Psoas muscle (tissue), 8 donors: ENCODE data around the gene ARNT2. TPM values are rescaled to one million over a fixed set of nuclear protein-coding genes. Genes with fewer than 3 reads are reported as not detected.

Experiments used
- ATAC-seq, 4 donors: fragments of 200-7000 bp; cut with Tn5 transposase; one replicate each; pipeline ENCODE4 v1.9.1; 2020; ENCODE audit warnings: moderate library complexity in 3 of 4, mild to moderate bottlenecking in 2 of 4
- DNase-seq, 2 donors: peaks; one replicate each; pipeline ENCODE4 v3.0.0-alpha.2; 2020
- H3K27ac ChIP-seq: fragments of 200-600 bp; one replicate; pipeline ENCODE4 v1.8.0; 2022
- H3K27me3 ChIP-seq, 3 donors: fragments of 200-600 bp in 1 of 3; one replicate each; pipeline versions ENCODE4 v1.6.1 to v1.8.0; 2013 to 2022; ENCODE audit warnings: low read length in 2 of 3, mild to moderate bottlenecking in 2 of 3, moderate library complexity in 1 of 3; ENCODE audit not compliant: insufficient read depth in 3 of 3
- H3K36me3 ChIP-seq, 2 donors: fragments of 200-600 bp in 1 of 2; one replicate each; pipeline versions ENCODE4 v1.6.1 to v1.8.0; 2013 to 2022; ENCODE audit warnings: low read depth in 1 of 2, mild to moderate bottlenecking in 1 of 2, moderate library complexity in 1 of 2; ENCODE audit not compliant: insufficient read depth in 1 of 2
- H3K4me1 ChIP-seq: fragments of 200-600 bp; one replicate; pipeline ENCODE4 v1.8.0; 2022
- H3K4me3 ChIP-seq: fragments of 200-600 bp; one replicate; pipeline ENCODE4 v1.8.0; 2022; ENCODE audit warnings: mild to moderate bottlenecking
- H3K9me3 ChIP-seq: fragments of 200-600 bp; one replicate; pipeline ENCODE4 v1.8.0; 2022
- WGBS, 3 donors: extraction: QIAGEN DNeasy Blood & Tissue Kit; methylation state at CpG; one replicate each; pipeline versions ENCODE4 v1.1.6 to v1.1.7; 2013; 5-methylcytosine and 5-hydroxymethylcytosine counted together
- intact Hi-C, 2 donors: fragments of 100-400 bp; cut with DNase I; formaldehyde crosslinking; loops; one replicate each; pipeline versions ENCODE4 v1.11.0 to v1.14.2; 2022
- polyA plus RNA-seq, 3 donors: library from polyadenylated mRNA; stranded (reverse); fragments of 200-250 nt; gene quantifications; one replicate each; pipeline ENCODE4 v1.2.3, GENCODE V29; 2013
- total RNA-seq, 4 donors: library from RNA; stranded (reverse); fragmentation: NEBNext Ultra II Directional in 2 of 4; extraction: Animal tissue kit (Norgen Biotek cat#: 25700) in 2 of 4; gene quantifications; one replicate each; pipeline versions ENCODE4 v1.2.1 to v1.2.4, GENCODE V29; 2021 to 2023
- TF ChIP-seq, protein P1 (sequence below): fragments of 200-600 bp; IDR thresholded peaks from one replicate; pipeline ENCODE4 v1.8.0; 2022; ENCODE audit warnings: antibody characterized with exemption
- donor health status: healthy with polysubstance abuse.
- donor health status: DM: no; HTN: no; CAD: no; lungs with moderate emphysema.
- donor health status: Bipolar disorder and iron deficiency.
- donor health status: healthy.
- donor health status: DM: yes; HTN: yes; CAD: no.
- donor health status: DM: no; HTN: no; CAD: no.
- donor health status: DM: no; HTN: no; CAD: no.
- donor health status: DM: yes; HTN: yes; CAD: no.

The ARNT2 gene
- total and polyA plus RNA-seq, 7 donors, result 0.09 to 12.2 (median 4.4) TPM

GRCh38 chr15:80569656-80570055 lies 165.5 kb downstream of the ARNT2 start:
- DNase-seq (no peak), ATAC-seq (no peak)
- Histone ChIP-seq H3K27ac (no peak overlapping the region), H3K27me3 (peaks cover 0 to 3% (median 0%) of the 10 kb centered on the region in 3 donors), H3K4me1 (no peaks in the 10 kb centered on the region), H3K4me3 (no peak overlapping the region), H3K9me3 (no peaks in the 10 kb centered on the region), H3K36me3 (no peaks in the 10 kb centered on the region)
- 95 to 96% (median 96%) methylated on average over 4 of the region's 4 CpGs for WGBS, 3 donors
- TF ChIP-seq, protein P1, sequence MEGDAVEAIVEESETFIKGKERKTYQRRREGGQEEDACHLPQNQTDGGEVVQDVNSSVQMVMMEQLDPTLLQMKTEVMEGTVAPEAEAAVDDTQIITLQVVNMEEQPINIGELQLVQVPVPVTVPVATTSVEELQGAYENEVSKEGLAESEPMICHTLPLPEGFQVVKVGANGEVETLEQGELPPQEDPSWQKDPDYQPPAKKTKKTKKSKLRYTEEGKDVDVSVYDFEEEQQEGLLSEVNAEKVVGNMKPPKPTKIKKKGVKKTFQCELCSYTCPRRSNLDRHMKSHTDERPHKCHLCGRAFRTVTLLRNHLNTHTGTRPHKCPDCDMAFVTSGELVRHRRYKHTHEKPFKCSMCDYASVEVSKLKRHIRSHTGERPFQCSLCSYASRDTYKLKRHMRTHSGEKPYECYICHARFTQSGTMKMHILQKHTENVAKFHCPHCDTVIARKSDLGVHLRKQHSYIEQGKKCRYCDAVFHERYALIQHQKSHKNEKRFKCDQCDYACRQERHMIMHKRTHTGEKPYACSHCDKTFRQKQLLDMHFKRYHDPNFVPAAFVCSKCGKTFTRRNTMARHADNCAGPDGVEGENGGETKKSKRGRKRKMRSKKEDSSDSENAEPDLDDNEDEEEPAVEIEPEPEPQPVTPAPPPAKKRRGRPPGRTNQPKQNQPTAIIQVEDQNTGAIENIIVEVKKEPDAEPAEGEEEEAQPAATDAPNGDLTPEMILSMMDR, result no peak
- intact Hi-C loops, result loop anchor here (2.0 to 10.0 kb wide), 6 partner anchors 112 to 405 kb away; partner anchors contain the start of genes CEMIP (in 2 of the 2) and ABHD17C (in 1 of the 2)

GRCh38 chr15:80570553-80570952 lies 166.4 kb downstream of the ARNT2 start:
- ATAC-seq, result no peak
- intact Hi-C loops, result no loop called here
- Histone ChIP-seq H3K27me3 (peaks cover 0 to 3% (median 0%) of the 10 kb centered on the region in 3 donors), H3K4me3 (no peak overlapping the region), H3K27ac (no peak overlapping the region), H3K36me3 (no peaks in the 10 kb centered on the region), H3K4me1 (no peaks in the 10 kb centered on the region), H3K9me3 (no peaks in the 10 kb centered on the region)
- DNase-seq, result no peak
- WGBS, 3 donors, result 86 to 89% (median 86%) methylated on average over 6 of the region's 6 CpGs
- TF ChIP-seq, protein P1, result no peak

- peaks cover 0 to 2% (median 0%) of the 10 kb centered on the region in 3 donors for H3K27me3 ChIP-seq
- intact Hi-C loops, result no loop called here
- no peak for DNase-seq
- H3K4me3 ChIP-seq, result no peak overlapping the region
- H3K4me1 ChIP-seq, result no peaks in the 10 kb centered on the region
- no peak for ATAC-seq
- H3K36me3 ChIP-seq, result no peaks in the 10 kb centered on the region
- TF ChIP-seq, protein P1, result no peak
- WGBS, 3 donors, result 75 to 85% (median 83%) methylated on average over 3 of the region's 3 CpGs
- no peaks in the 10 kb centered on the region for H3K9me3 ChIP-seq
- H3K27ac ChIP-seq, result no peak overlapping the region
These were observed 168.2 kb downstream of the ARNT2 start for GRCh38 chr15:80572337-80572736.

DNA sequence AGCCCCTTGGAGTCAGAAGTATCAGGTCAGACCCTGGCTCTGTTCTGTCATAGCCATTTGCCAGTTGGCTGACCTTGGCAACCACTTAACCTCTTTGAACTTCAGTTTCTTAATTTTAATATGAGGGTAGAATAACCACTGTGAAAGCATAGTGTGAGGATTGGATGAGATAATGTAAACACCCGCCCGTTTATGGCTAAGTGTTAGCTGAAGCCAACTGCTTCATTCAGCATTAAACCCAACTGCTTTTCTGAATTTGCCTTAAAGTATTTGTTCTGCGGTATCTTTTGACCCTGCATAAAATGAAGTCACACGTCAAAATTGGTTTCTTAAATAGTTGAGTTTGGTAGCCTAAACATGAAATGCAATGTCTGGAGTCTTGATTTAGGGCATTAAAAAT lies 169.4 kb downstream of the ARNT2 start:
- Histone ChIP-seq H3K27ac (no peak overlapping the region), H3K4me1 (no peaks in the 10 kb centered on the region), H3K27me3 (no peaks in the 10 kb centered on the region), H3K4me3 (no peak overlapping the region), H3K9me3 (no peaks in the 10 kb centered on the region), H3K36me3 (no peaks in the 10 kb centered on the region)
- 84 to 87% (median 87%) methylated on average over 4 of the region's 4 CpGs for WGBS, 3 donors
- no peak for DNase-seq
- intact Hi-C loops, result no loop called here
- ATAC-seq, result no peak
- TF ChIP-seq, protein P1, result no peak

DNA sequence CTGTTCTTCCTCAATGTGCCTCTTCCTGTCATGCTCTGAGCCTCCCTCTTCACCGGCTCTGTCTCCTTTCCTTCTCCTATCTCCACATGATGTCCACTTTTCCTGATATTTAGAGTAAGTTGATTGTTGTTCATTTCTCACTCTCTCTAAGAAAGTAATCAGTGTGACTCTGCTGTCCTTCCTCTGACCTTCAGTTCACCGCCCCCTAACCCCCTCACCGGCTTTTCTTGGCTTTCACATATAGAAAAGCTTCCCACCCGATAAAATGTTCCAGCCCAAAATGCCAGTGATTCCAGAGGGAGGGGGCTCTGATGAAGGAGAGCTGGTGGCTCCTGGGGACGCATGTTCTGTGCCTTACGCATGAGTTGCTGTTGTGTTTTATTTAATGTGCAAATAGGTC lies 170.4 kb downstream of the ARNT2 start:
- WGBS, 3 donors, result 58 to 64% (median 63%) methylated on average over 6 of the region's 6 CpGs
- Histone ChIP-seq H3K27me3 (no peaks in the 10 kb centered on the region), H3K4me1 (no peaks in the 10 kb centered on the region), H3K4me3 (no peak overlapping the region), H3K9me3 (no peaks in the 10 kb centered on the region), H3K36me3 (no peaks in the 10 kb centered on the region), H3K27ac (no peak overlapping the region)
- ATAC-seq (no peak), DNase-seq (no peak)
- TF ChIP-seq, protein P1, result no peak
- intact Hi-C loops, result no loop called here
